22Rv1 (cell line): ENCODE data around the gene FEV.

Experiments used
- CTCF ChIP-seq: fragments of 450-650 bp; IDR thresholded peaks from 2 replicates; pipeline ENCODE4 v1.5.1; 2017; ENCODE audit warnings: mild to moderate bottlenecking
- ZFX ChIP-seq: fragments of 450-650 bp; IDR thresholded peaks from 2 replicates; pipeline ENCODE4 v1.6.1; 2017; ENCODE audit warnings: antibody characterized with exemption, borderline replicate concordance

GRCh38 chr2:219020604-219021365 is 35.8 kb upstream of the FEV start:
- TF ChIP-seq CTCF (no peak), ZFX (no peak)
